ENCODE results near the gene XYLT1. TPM values are rescaled to one million over a fixed set of nuclear protein-coding genes. Genes with fewer than 3 reads are reported as not detected.

XYLT1 gene
- total RNA-seq, 1 experiment from 2014 or later, result 12.5 TPM

- H3K36me3 ChIP-seq (ENCODE audit: control insufficient read depth, insufficient read depth, low read length), result no peaks in the 10 kb centered on the region
- Mint-ChIP-seq H3K4me1 (ENCODE audit: low read depth, unreplicated experiment) (peaks cover 8% of the 10 kb centered on the region), H3K9me3 (ENCODE audit: unreplicated experiment) (no peaks in the 10 kb centered on the region), H3K27ac (ENCODE audit: unreplicated experiment) (no peak overlapping the region), H3K4me3 (ENCODE audit: unreplicated experiment) (no peak overlapping the region), H3K36me3 (ENCODE audit: insufficient read depth, unreplicated experiment) (no peaks in the 10 kb centered on the region), H3K27me3 (ENCODE audit: insufficient read depth, unreplicated experiment) (no peaks in the 10 kb centered on the region)
- intact Hi-C loops (cut with micrococcal nuclease; ENCODE audit: unreplicated experiment), result no loop called here
- H3K27me3 ChIP-seq (replicated peaks; ENCODE audit: control insufficient read depth, insufficient read depth, low read length), result no peaks in the 10 kb centered on the region
- no peaks in the 10 kb centered on the region for H3K4me1 ChIP-seq
- no peak for TF ChIP-seq CTCF (IDR thresholded peaks at IDR 0.05; ENCODE audit: insufficient read depth in 1 of 2, low read depth in 1 of 2, low read length in 1 of 2, severe bottlenecking in 1 of 2, unreplicated experiment in 1 of 2)
- DNase-seq, result no peak
- ChIA-PET POLR2A (no interaction called here), CTCF (no interaction called here)
- BruUV-seq (replicated peaks), result no TSS peak
- H3K4me3 ChIP-seq (ENCODE audit: low read depth, low read length), result no peak overlapping the region
- 0 out of 2 replicates have a peak, but pooled peaks cover 6% of the 10 kb centered on the region for H3K9me3 ChIP-seq
These were observed 32.6 kb upstream of the XYLT1 start for GRCh38 chr16:17503331-17503730.

- ChIA-PET POLR2A (no interaction called here), CTCF (no interaction called here)
- no peak overlapping the region for H3K4me3 ChIP-seq (ENCODE audit: low read depth, low read length)
- no peaks in the 10 kb centered on the region for H3K36me3 ChIP-seq (ENCODE audit: control insufficient read depth, insufficient read depth, low read length)
- BruUV-seq (replicated peaks), result no TSS peak
- no peaks in the 10 kb centered on the region for H3K27me3 ChIP-seq (replicated peaks; ENCODE audit: control insufficient read depth, insufficient read depth, low read length)
- Mint-ChIP-seq H3K4me3 (ENCODE audit: unreplicated experiment) (no peak overlapping the region), H3K9me3 (ENCODE audit: unreplicated experiment) (no peaks in the 10 kb centered on the region), H3K27me3 (ENCODE audit: insufficient read depth, unreplicated experiment) (no peaks in the 10 kb centered on the region), H3K27ac (ENCODE audit: unreplicated experiment) (no peak overlapping the region), H3K4me1 (ENCODE audit: low read depth, unreplicated experiment) (peaks cover 8% of the 10 kb centered on the region), H3K36me3 (ENCODE audit: insufficient read depth, unreplicated experiment) (no peaks in the 10 kb centered on the region)
- H3K4me1 ChIP-seq, result no peaks in the 10 kb centered on the region
- intact Hi-C loops (cut with micrococcal nuclease; ENCODE audit: unreplicated experiment), result no loop called here
- DNase-seq, result no peak
- H3K9me3 ChIP-seq, result no peaks in the 10 kb centered on the region
- no peak for TF ChIP-seq CTCF (IDR thresholded peaks at IDR 0.05; ENCODE audit: insufficient read depth in 1 of 2, low read depth in 1 of 2, low read length in 1 of 2, severe bottlenecking in 1 of 2, unreplicated experiment in 1 of 2)
These were observed 30.6 kb upstream of the XYLT1 start for GRCh38 chr16:17501321-17501720.

- H3K27me3 ChIP-seq (replicated peaks; ENCODE audit: control insufficient read depth, insufficient read depth, low read length), result no peaks in the 10 kb centered on the region
- H3K27me3 Mint-ChIP-seq (ENCODE audit: insufficient read depth, unreplicated experiment), result no peaks in the 10 kb centered on the region
- H3K4me3 Mint-ChIP-seq (ENCODE audit: unreplicated experiment), result no peak overlapping the region
- peaks cover 15% of the 10 kb centered on the region for H3K4me1 ChIP-seq
- DNase-seq, result no peak
- H3K4me3 ChIP-seq (ENCODE audit: low read depth, low read length), result no peak overlapping the region
- intact Hi-C loops (cut with micrococcal nuclease; ENCODE audit: unreplicated experiment), result no loop called here
- no peak for TF ChIP-seq CTCF (IDR thresholded peaks at IDR 0.05; ENCODE audit: insufficient read depth in 1 of 2, low read depth in 1 of 2, low read length in 1 of 2, severe bottlenecking in 1 of 2, unreplicated experiment in 1 of 2)
- no peaks in the 10 kb centered on the region for H3K36me3 Mint-ChIP-seq (ENCODE audit: insufficient read depth, unreplicated experiment)
- H3K9me3 Mint-ChIP-seq (ENCODE audit: unreplicated experiment), result no peaks in the 10 kb centered on the region
- ChIA-PET POLR2A (no interaction called here), CTCF (no interaction called here)
- peaks cover 14% of the 10 kb centered on the region for H3K4me1 Mint-ChIP-seq (ENCODE audit: low read depth, unreplicated experiment)
- no TSS peak for BruUV-seq (replicated peaks)
- no peaks in the 10 kb centered on the region for H3K9me3 ChIP-seq
- no peak overlapping the region for H3K27ac Mint-ChIP-seq (ENCODE audit: unreplicated experiment)
- H3K36me3 ChIP-seq (ENCODE audit: control insufficient read depth, insufficient read depth, low read length), result no peaks in the 10 kb centered on the region
These were observed 28.6 kb upstream of the XYLT1 start for GRCh38 chr16:17499223-17499902.
